HepG2 (cell line): ENCODE results near the gene TRPV2. TPM values are rescaled to one million over a fixed set of nuclear protein-coding genes. Genes with fewer than 3 reads are reported as not detected.

Experiments
- ATAC-seq: fragments of 200-7000 bp; cut with Tn5 transposase; 3 replicates; pipeline ENCODE4 v1.9.1; 2020; ENCODE audit warnings: mild to moderate bottlenecking, moderate library complexity
- BruUV-seq: library from RNA; stranded (reverse); fragments of 400-500 nt; replicated peaks from 2 replicates; lab custom pipeline; 2021; lab: Mats Ljungman, UMichigan
- CTCF ChIA-PET: fragments of 300-600 bp; formaldehyde crosslinking; extraction: SDS; loops from one replicate; lab custom pipeline; 2021; ENCODE audit warnings: low total read pairs, inconsistent platforms, low intra/inter-chr PET ratio; lab: Yijun Ruan, JAX
- POLR2A ChIA-PET: fragments of 350-600 bp; sonication (Branson Sonifier 250); formaldehyde crosslinking; loops from one replicate; lab custom pipeline; 2020; ENCODE audit warnings: antibody characterized with exemption, inconsistent platforms; lab: Yijun Ruan, JAX
- DNase-seq: peaks from one replicate; pipeline ENCODE4 v3.0.0-alpha.2; 2015; ENCODE audit warnings: low spot score
- FAIRE-seq: peaks from 3 replicates; lab custom pipeline; 2011; peaks lifted over from hg19 to GRCh38; lab: Jason Lieb, UNC
- H2AFZ ChIP-seq: one replicate; pipeline ENCODE4 v1.6.1; 2011; ENCODE audit warnings: low read length, inconsistent platforms
- H3K27ac ChIP-seq: fragments of 300-600 bp; 3 replicates; pipeline ENCODE4 v1.8.0; 2011; ENCODE audit warnings: mixed run types, mild to moderate bottlenecking, mixed read lengths, low read length, inconsistent platforms; ENCODE audit not compliant: insufficient read depth; ENCODE audit errors: extremely low read length
- H3K27me3 ChIP-seq, 2 experiments: fragments of 200-600 bp in 1 of 2; 2 replicates in 1 of 2; 3 replicates in 1 of 2; pipeline versions ENCODE4 v1.6.0 to v1.8.0; 2011; ENCODE audit warnings: low read length in 2 of 2, mild to moderate bottlenecking in 2 of 2, moderate library complexity in 2 of 2, inconsistent platforms in 1 of 2; ENCODE audit not compliant: insufficient read depth in 2 of 2, control insufficient read depth in 1 of 2
- H3K36me3 ChIP-seq, 2 experiments: fragments of 200-600 bp in 1 of 2; replicated peaks in 1 of 2; 2 replicates in 1 of 2; 3 replicates in 1 of 2; pipeline versions ENCODE4 v1.5.1 to v1.8.0; 2011; ENCODE audit warnings: low read length in 2 of 2, inconsistent platforms in 1 of 2; ENCODE audit not compliant: insufficient read depth in 2 of 2, control insufficient read depth in 1 of 2
- H3K4me1 ChIP-seq: 2 replicates; pipeline ENCODE4 v1.5.1; 2012; ENCODE audit warnings: low read length, inconsistent platforms; ENCODE audit not compliant: insufficient read depth
- H3K4me2 ChIP-seq: 2 replicates; pipeline ENCODE4 v1.6.0; 2011; ENCODE audit warnings: low read depth, low read length, inconsistent platforms
- H3K4me3 ChIP-seq, 3 experiments: fragments of 200-600 bp in 1 of 3; sonication (generic), shearing (Covaris generic) in 1 of 3; replicated peaks in 1 of 3; 2 replicates each; pipeline ENCODE4 v1.5.1; 2011 to 2016; ENCODE audit warnings: low read length in 3 of 3, inconsistent platforms in 2 of 3, low read depth in 2 of 3, mild to moderate bottlenecking in 2 of 3, control low read depth in 1 of 3, mixed read lengths in 1 of 3; ENCODE audit not compliant: insufficient read depth in 1 of 3
- H3K79me2 ChIP-seq: one replicate; pipeline ENCODE4 v1.6.1; 2011; ENCODE audit warnings: low read length, inconsistent platforms; ENCODE audit not compliant: insufficient read depth
- H3K9ac ChIP-seq: 2 replicates; pipeline ENCODE4 v1.6.0; 2011; ENCODE audit warnings: mild to moderate bottlenecking, low read depth, low read length, inconsistent platforms; ENCODE audit not compliant: insufficient read depth
- H3K9me3 ChIP-seq: 2 replicates; pipeline ENCODE4 v1.5.1; 2012; ENCODE audit warnings: mild to moderate bottlenecking, low read length
- H4K20me1 ChIP-seq: 2 replicates; pipeline ENCODE4 v1.6.0; 2011; ENCODE audit warnings: inconsistent platforms, mild to moderate bottlenecking, low read length, moderate library complexity; ENCODE audit not compliant: insufficient read depth
- CENPX ChIP-seq: sonication (generic); formaldehyde crosslinking; IDR thresholded peaks from 2 replicates; pipeline ENCODE4 v1.9.0; 2021; ENCODE audit warnings: mild to moderate bottlenecking, missing genetic modification reagents, moderate library complexity
- HNF4A ChIP-seq: sonication (generic); formaldehyde crosslinking; IDR thresholded peaks from 2 replicates; pipeline ENCODE4 v1.4.0; 2020; ENCODE audit warnings: missing genetic modification reagents
- HNRNPUL1 ChIP-seq: fragments of 200-400 bp; formaldehyde crosslinking; IDR thresholded peaks from 2 replicates; pipeline ENCODE4 v1.6.1; 2017; ENCODE audit warnings: low read depth, mild to moderate bottlenecking, low read length, moderate library complexity
- PHF5A ChIP-seq: IDR thresholded peaks from one replicate; pipeline ENCODE4 v1.6.1; 2018; ENCODE audit warnings: low read depth, missing genetic modification reagents; ENCODE audit not compliant: unreplicated experiment
- SRSF4 ChIP-seq: fragments of 200-400 bp; formaldehyde crosslinking; IDR thresholded peaks from one replicate; pipeline ENCODE4 v1.6.1; 2018; ENCODE audit warnings: mild to moderate bottlenecking, low read depth, low read length, moderate library complexity; ENCODE audit not compliant: poor library complexity, severe bottlenecking
- TBX3 ChIP-seq: fragments of 450-650 bp; IDR thresholded peaks from 2 replicates; pipeline ENCODE4 v1.6.1; 2017; ENCODE audit warnings: antibody characterized with exemption, mild to moderate bottlenecking, inconsistent platforms, borderline replicate concordance
- ZNF205 ChIP-seq: IDR thresholded peaks from 2 replicates; pipeline ENCODE4 v1.6.1; 2018; ENCODE audit warnings: missing biosample characterization, missing genetic modification reagents
- ZNF329 ChIP-seq: sonication (generic); formaldehyde crosslinking; IDR thresholded peaks from 2 replicates; pipeline ENCODE4 v1.9.0; 2021; ENCODE audit warnings: low read depth, mild to moderate bottlenecking, missing genetic modification reagents
- ZNF629 ChIP-seq: sonication (generic); formaldehyde crosslinking; conservative IDR thresholded peaks from 2 replicates; pipeline ENCODE4 v1.5.0; 2020; ENCODE audit warnings: missing genetic modification reagents
- ZNF674 ChIP-seq: sonication (generic); formaldehyde crosslinking; IDR thresholded peaks from 2 replicates; pipeline ENCODE4 v1.5.0; 2020; ENCODE audit warnings: low read depth, mild to moderate bottlenecking, missing genetic modification reagents
- WGBS: methylation state at CpG from one replicate; pipeline ENCODE4 v1.1.6; 2017; ENCODE audit warnings: low lambda C conversion rate; 5-methylcytosine and 5-hydroxymethylcytosine counted together
- in situ Hi-C: cut with HindIII; loops from 2 replicates; pipeline ENCODE4 v1.10.0; 2017; ENCODE audit warnings: low pct_unique_long_range_greater_than_20kb; ENCODE audit not compliant: extremely low pct_ligation_motif_present
- intact Hi-C: fragments of 100-400 bp; cut with micrococcal nuclease; formaldehyde crosslinking; loops from one replicate; pipeline ENCODE4 v1.10.0; 2022; ENCODE audit not compliant: unreplicated experiment
- polyA plus RNA-seq, 8 experiments: library from polyadenylated mRNA; depleted of rRNA in 3 of 8; stranded (reverse) in 7 of 8; unstranded in 1 of 8; fragments of >200 nt; fragmentation: Illumina TruSeq in 4 of 8; extraction: Trizol in 4 of 8; gene quantifications; 2 replicates each; pipeline versions ENCODE4 v1.2.1 to v1.2.3, GENCODE V29; 2011 to 2016; ENCODE audit warnings: low read depth in 4 of 8, missing spikeins in 1 of 8, mixed read lengths in 1 of 8; ENCODE audit not compliant: insufficient read depth in 1 of 8
- total RNA-seq, 5 experiments: library from RNA; depleted of rRNA; stranded (reverse); fragments of >200 nt; fragmentation: Illumina TruSeq; extraction: Trizol; gene quantifications; 2 replicates each; pipeline ENCODE4 v1.2.3, GENCODE V29; 2016; ENCODE audit warnings: low read depth in 1 of 5
- TF ChIP-seq, protein P1 (sequence below): sonication (generic); formaldehyde crosslinking; IDR thresholded peaks from 2 replicates; pipeline ENCODE4 v1.5.0; 2020; ENCODE audit warnings: mild to moderate bottlenecking, missing genetic modification reagents
- TF ChIP-seq, protein P2 (sequence below): sonication (generic); formaldehyde crosslinking; IDR thresholded peaks from 2 replicates; pipeline ENCODE4 v1.5.1; 2020; ENCODE audit warnings: mild to moderate bottlenecking, missing genetic modification reagents, moderate library complexity

The TRPV2 gene
- total and polyA plus RNA-seq, 2 of the 13 experiments (the other 11 are each of a cell fraction or from before 2014, with no cell fraction given), result 13.6 to 21.3 TPM

- TF ChIP-seq, protein P1, sequence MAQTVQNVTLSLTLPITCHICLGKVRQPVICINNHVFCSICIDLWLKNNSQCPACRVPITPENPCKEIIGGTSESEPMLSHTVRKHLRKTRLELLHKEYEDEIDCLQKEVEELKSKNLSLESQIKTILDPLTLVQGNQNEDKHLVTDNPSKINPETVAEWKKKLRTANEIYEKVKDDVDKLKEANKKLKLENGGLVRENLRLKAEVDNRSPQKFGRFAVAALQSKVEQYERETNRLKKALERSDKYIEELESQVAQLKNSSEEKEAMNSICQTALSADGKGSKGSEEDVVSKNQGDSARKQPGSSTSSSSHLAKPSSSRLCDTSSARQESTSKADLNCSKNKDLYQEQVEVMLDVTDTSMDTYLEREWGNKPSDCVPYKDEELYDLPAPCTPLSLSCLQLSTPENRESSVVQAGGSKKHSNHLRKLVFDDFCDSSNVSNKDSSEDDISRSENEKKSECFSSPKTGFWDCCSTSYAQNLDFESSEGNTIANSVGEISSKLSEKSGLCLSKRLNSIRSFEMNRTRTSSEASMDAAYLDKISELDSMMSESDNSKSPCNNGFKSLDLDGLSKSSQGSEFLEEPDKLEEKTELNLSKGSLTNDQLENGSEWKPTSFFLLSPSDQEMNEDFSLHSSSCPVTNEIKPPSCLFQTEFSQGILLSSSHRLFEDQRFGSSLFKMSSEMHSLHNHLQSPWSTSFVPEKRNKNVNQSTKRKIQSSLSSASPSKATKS (CRISPR knock-in tag), result no peak
- TF ChIP-seq, all 625 proteins: peak for 3
These were observed 48.3 kb downstream of the TRPV2 start (continued) for GRCh38 chr17:16463358-16464302.

DNA sequence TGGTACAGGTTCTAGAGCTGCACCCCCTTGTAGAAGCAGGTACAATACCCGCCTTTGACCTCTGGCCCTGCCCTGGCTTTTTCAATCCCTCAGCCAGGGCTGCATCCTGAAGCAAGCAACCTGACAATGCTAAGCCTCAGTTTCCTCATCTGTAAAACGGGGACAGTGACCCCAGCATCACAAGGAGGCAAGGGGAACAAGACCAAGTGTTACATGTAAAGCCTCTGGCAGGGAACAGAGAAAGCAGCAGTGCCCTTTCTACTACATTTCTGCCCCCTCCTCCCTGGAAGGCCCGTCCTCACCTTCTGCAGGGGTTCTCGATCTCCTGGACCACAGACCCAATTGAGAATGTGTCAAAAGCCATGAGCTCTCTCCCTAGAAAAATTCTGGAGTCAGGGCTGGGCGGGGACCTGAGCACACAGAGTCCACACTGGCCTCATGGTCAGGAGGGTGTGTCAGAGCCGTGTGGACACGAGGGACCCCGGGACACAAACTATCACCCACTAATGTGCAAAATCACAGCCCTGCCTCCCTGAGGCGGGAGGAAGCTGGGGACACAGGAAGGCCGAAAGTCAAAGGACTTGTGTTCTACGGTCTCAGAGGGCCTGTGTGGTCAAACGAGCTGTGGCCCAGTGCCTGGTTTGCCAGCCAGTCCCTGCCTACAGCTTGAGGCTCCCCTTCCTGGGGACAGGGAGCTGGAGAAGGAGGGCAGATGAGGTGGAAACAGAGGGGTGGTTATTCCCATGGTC lies 49.1 kb downstream of the TRPV2 start:
- Histone ChIP-seq H3K4me3 (no peak overlapping the region), H3K4me1 (peaks cover 95% of the 10 kb centered on the region), H3K27me3 (peaks cover under 1 to 3% of the 10 kb centered on the region in 2 experiments; a peak in 2 of 5 replicates), H3K79me2 (no peaks in the 10 kb centered on the region), H3K9me3 (no peaks in the 10 kb centered on the region), H3K4me2 (no peak overlapping the region), H3K27ac (no peak overlapping the region), H4K20me1 (peaks cover 2% of the 10 kb centered on the region; the same call in 1 of the 2 replicates), H3K9ac (no peak overlapping the region), H2AFZ (no peak overlapping the region), H3K36me3 (no peaks in the 10 kb centered on the region)
- no peak for FAIRE-seq
- in situ Hi-C loops, result no loop called here
- intact Hi-C loops, result loop anchor here (5.0 kb wide), 1 partner anchor 58 kb away; no protein-coding TSS in a partner anchor
- WGBS, result 62% methylated on average over 7 of the region's 12 CpGs
- ATAC-seq, result no peak
- POLR2A ChIA-PET, result interaction anchor here (1.4 to 1.7 kb wide), 2 partner anchors 26 kb away, joined by 4 to 6 read pairs; no protein-coding TSS in a partner anchor
- TF ChIP-seq CENPX (no peak), ZNF629 (peak; percentile 84), HNF4A (no peak), ZNF674 (CRISPR knock-in tag) (no peak), TBX3 (no peak), HNRNPUL1 (no peak), ZNF205 (CRISPR knock-in tag) (no peak), ZNF329 (no peak), SRSF4 (no peak), PHF5A (no peak)
- TF ChIP-seq, protein P2, sequence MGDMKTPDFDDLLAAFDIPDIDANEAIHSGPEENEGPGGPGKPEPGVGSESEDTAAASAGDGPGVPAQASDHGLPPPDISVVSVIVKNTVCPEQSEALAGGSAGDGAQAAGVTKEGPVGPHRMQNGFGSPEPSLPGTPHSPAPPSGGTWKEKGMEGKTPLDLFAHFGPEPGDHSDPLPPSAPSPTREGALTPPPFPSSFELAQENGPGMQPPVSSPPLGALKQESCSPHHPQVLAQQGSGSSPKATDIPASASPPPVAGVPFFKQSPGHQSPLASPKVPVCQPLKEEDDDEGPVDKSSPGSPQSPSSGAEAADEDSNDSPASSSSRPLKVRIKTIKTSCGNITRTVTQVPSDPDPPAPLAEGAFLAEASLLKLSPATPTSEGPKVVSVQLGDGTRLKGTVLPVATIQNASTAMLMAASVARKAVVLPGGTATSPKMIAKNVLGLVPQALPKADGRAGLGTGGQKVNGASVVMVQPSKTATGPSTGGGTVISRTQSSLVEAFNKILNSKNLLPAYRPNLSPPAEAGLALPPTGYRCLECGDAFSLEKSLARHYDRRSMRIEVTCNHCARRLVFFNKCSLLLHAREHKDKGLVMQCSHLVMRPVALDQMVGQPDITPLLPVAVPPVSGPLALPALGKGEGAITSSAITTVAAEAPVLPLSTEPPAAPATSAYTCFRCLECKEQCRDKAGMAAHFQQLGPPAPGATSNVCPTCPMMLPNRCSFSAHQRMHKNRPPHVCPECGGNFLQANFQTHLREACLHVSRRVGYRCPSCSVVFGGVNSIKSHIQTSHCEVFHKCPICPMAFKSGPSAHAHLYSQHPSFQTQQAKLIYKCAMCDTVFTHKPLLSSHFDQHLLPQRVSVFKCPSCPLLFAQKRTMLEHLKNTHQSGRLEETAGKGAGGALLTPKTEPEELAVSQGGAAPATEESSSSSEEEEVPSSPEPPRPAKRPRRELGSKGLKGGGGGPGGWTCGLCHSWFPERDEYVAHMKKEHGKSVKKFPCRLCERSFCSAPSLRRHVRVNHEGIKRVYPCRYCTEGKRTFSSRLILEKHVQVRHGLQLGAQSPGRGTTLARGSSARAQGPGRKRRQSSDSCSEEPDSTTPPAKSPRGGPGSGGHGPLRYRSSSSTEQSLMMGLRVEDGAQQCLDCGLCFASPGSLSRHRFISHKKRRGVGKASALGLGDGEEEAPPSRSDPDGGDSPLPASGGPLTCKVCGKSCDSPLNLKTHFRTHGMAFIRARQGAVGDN, result peak; percentile 39
- no TSS peak for BruUV-seq
- CTCF ChIA-PET, result no interaction called here
- no peak for DNase-seq
